Measurements from ENCODE around the gene CTSS.
"Not testable (repeated sequence)": the region's sequence is repeated elsewhere in the genome, so short reads cannot be mapped to it uniquely, and the experiment has no call there.

CTSS gene

GRCh38 chr1:150772326-150772725, 6.7 kb upstream of the CTSS start:
- DNase-seq = no peak

GRCh38 chr1:150767704-150768103, 2.1 kb upstream of the CTSS start:
- DNase-seq = not testable (repeated sequence)

- DNase-seq = not testable (repeated sequence)
Observed at GRCh38 chr1:150765977-150766301, 361 bp upstream of the CTSS start.

GRCh38 chr1:150764617-150765101, 919 bp downstream of the CTSS start:
- no peak for DNase-seq

- no peak for DNase-seq
Observed at GRCh38 chr1:150763018-150763417, 2.6 kb downstream of the CTSS start.

GRCh38 chr1:150762552-150762951, 3.0 kb downstream of the CTSS start:
- DNase-seq = no peak

GRCh38 chr1:150761801-150762200, 3.8 kb downstream of the CTSS start:
- no peak for DNase-seq

- DNase-seq = peak; percentile 51
Observed at GRCh38 chr1:150760013-150760412, 5.6 kb downstream of the CTSS start.

- DNase-seq = no peak
Observed at GRCh38 chr1:150753416-150753815, 12.2 kb downstream of the CTSS start.

- DNase-seq = no peak
Observed at GRCh38 chr1:150751443-150751842, 14.1 kb downstream of the CTSS start.

- no peak for DNase-seq
Observed at GRCh38 chr1:150749720-150750311, 15.8 kb downstream of the CTSS start.

GRCh38 chr1:150748878-150749719, 16.5 kb downstream of the CTSS start:
- no peak for DNase-seq

GRCh38 chr1:150730130-150730721, 35.4 kb downstream of the CTSS start:
- DNase-seq = no peak

- DNase-seq = no peak
Observed at GRCh38 chr1:150724336-150724735, 41.2 kb downstream of the CTSS start.

- DNase-seq = no peak
Observed at GRCh38 chr1:150720703-150721102, 44.9 kb downstream of the CTSS start, which contains the start of gene HORMAD1. TSS of gene HORMAD1 (minus strand) at chr1:150720895. CDS start at chr1:150719505, 1,390 bp downstream.

- DNase-seq = no peak
Observed at GRCh38 chr1:150720098-150720497, 45.5 kb downstream of the CTSS start.

GRCh38 chr1:150718225-150718891, 47.2 kb downstream of the CTSS start:
- DNase-seq = no peak

- not testable (repeated sequence) for DNase-seq
Observed at GRCh38 chr1:150709031-150709430, 56.5 kb downstream of the CTSS start.

- no peak for DNase-seq
Observed at GRCh38 chr1:150708595-150708994, 57.0 kb downstream of the CTSS start.

GRCh38 chr1:150706091-150706490, 59.5 kb downstream of the CTSS start:
- DNase-seq = no peak

- DNase-seq = no peak
Observed at GRCh38 chr1:150703427-150703826, 62.2 kb downstream of the CTSS start.

- peak; percentile 97 for DNase-seq
Observed at GRCh38 chr1:150696995-150697927, 68.3 kb downstream of the CTSS start, which contains the start of gene GOLPH3L. TSS of gene GOLPH3L (minus strand) at chr1:150697154. CDS start at chr1:150694838, 2,316 bp downstream.
